GM21447 (cell line): Measurements from ENCODE around the gene ITPR1.

Experiments
- ATAC-seq: cut with Tn5 transposase; IDR thresholded peaks from one replicate; pipeline ENCODE4 v1.9.1; 2021; ENCODE audit not compliant: unreplicated experiment

ITPR1 gene

GRCh38 chr3:4564928-4565586, 71.9 kb downstream of the ITPR1 start:
- ATAC-seq, result no peak

DNA sequence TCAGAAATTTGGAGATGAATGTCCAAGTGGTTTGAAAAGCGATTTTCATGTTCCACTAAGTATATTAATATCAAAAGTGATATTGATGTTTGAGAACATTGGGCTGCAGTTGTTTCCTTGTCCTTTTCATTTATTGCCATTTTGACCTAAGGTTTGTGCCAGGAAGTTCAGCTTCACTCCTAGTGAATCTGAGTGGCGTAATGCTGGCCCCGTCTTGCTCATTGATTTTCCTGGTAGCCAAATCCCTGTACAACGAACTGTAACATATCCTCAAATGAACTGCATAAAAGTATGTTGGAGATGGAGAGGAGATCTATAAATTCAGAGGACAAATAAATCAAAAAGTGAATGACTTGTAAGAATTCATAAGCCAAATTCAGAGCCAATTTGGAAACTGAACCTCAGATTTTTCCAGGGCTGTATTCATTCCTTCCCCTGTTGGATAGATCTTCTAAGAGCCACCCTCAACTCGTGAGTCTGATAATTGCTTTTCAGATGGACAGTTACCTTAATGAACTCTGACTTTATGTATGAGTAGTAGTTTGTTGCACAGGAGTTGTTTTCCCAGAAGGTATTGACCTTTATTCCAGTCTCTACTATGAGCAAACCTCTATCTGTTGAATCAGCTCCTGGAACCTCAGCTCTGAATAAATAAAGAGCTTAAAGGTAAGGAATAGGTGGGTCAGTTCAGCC, 72.8 kb downstream of the ITPR1 start:
- no peak for ATAC-seq

- ATAC-seq, result no peak
Observed at GRCh38 chr3:4568841-4569240, 75.7 kb downstream of the ITPR1 start.

DNA sequence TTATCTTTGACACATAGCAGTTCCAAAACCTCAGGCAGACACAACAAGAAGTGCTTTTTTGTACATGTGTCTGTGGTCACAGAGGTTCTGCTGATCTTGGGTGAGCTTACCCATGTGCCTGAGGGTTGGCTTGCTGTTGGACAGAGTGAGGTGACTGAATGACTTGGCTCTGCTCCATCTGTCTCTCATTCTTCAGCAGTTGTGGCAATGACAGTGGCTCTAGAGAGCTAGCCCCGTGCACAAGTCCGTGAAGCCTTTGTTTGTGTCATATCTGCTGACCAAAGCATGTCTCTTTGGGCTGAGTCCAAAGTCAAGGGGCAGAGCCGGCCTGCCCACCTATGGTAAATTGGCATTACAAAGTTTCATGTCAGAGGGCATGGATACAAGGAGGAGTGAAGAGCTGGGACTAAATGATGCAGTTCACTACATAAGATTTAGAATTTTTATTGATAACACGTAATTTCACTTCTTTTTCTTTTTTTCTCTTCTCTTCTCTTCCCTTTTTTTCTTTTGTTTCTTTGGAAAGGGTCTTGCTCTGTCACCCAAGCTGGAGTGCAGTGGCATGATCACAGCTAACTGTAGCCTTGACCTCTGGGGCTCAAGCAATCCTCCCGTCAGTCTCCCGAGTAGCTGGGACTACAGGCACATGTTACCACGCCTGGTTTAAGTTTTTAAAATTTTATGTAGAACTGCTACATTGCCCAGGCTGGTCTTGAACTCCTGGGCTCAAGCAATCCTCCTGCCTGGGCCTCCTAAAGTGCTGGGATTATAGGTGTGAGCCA, 77.9 kb downstream of the ITPR1 start:
- no peak for ATAC-seq

- peak; percentile 50 for ATAC-seq
Observed at GRCh38 chr3:4571690-4572334, 78.7 kb downstream of the ITPR1 start.

DNA sequence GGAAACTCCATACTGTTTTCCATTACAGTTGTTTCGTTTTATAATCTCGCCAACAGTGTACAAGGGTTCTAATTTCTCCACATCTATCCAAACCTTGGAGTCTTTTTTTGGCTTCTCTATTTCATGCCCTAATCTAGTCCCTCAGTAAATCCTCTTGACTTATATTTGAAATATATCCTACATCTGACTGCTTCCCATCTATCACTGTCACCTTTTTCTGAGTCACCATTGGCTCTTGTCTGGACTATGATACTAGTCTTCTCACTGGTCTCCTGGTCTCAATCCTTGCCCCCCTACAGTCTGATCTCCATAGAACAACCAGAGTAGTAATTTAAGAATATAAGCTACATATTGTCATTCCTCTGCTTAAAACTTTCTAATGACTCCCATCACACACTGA, 80.0 kb downstream of the ITPR1 start:
- ATAC-seq, result no peak

GRCh38 chr3:4574426-4574965, 81.3 kb downstream of the ITPR1 start:
- no peak for ATAC-seq

DNA sequence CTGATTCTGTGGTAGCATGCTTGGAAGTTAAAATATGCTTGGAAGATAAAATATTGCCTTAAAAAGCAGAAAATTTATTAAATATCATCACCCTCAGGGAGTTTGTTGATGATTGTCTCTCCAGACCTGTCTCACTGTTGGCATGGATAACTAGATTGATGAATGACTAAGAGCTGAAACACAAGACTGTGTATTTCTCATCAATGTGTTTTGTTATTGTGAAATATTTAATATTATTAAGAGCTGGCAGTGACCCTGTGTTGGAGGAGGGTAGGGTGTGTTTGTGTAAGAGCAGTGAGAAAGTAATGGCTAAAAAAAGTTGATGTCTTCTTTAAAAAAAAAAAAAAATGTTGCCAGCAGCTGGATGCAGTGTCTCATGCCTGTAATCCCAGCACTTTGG, 82.2 kb downstream of the ITPR1 start:
- no peak for ATAC-seq

DNA sequence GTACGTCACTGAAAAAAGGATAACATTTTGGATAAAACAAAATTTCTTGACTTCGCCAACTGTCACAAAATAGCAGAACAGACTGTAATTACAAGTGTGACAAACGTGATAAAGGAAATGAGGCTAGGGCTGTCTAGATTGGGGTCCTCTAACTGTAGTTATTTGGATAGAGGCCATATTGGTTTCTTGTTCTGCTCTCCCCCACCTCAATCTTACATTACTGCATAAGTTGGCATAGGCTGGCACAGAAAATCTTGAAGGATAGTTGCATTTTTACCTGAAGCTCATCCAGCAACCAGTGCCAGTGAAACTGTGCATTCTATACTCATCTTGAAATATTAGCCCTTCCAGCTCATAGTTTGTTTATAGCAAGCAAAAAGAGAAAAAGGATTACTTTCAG, 84.6 kb downstream of the ITPR1 start:
- ATAC-seq, result no peak

- no peak for ATAC-seq
Observed at GRCh38 chr3:4580346-4581123, 87.4 kb downstream of the ITPR1 start.

GRCh38 chr3:4581124-4581424, 87.9 kb downstream of the ITPR1 start:
- no peak for ATAC-seq

DNA sequence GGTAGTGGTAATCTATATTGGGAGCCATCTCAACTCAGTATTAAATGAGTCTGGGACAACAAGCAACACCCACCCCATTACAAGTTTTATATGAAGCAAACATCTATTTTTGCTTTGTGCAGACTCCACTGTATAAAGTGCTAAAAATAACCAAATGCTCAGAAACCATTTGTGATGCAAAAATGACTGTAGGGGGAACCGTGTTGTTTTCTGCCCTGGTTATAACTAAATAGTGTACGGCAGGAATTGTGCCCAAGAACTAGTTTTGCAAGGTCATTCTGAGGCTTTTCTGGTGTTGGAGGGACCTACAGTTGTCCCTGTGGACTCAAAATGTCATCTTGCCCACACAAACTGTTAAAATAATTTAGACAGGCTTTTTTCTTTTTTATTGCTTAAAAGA, 88.3 kb downstream of the ITPR1 start:
- ATAC-seq, result no peak

GRCh38 chr3:4581920-4582611, 88.9 kb downstream of the ITPR1 start:
- ATAC-seq, result no peak

GRCh38 chr3:4582624-4583023, 89.5 kb downstream of the ITPR1 start:
- no peak for ATAC-seq

DNA sequence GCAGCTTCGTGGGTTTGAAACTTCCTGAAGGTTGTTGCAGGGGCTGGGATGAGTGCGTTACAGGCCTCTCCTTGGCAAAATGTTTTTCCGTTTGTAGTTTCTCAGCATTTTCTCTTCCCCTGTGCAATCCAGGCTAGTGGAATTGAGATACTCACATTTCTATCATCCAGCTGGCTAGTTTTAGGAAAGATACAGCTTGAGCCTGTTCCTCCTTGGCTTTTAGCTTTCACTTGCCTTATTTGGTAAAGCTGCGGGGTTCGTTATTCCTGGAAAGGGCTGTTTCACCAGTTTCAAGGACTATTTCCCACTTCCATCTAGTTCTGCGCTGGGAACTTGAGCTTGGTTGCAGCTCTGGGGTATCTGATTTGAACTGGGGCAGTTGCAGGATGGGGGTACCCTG, 90.3 kb downstream of the ITPR1 start:
- ATAC-seq, result no peak

DNA sequence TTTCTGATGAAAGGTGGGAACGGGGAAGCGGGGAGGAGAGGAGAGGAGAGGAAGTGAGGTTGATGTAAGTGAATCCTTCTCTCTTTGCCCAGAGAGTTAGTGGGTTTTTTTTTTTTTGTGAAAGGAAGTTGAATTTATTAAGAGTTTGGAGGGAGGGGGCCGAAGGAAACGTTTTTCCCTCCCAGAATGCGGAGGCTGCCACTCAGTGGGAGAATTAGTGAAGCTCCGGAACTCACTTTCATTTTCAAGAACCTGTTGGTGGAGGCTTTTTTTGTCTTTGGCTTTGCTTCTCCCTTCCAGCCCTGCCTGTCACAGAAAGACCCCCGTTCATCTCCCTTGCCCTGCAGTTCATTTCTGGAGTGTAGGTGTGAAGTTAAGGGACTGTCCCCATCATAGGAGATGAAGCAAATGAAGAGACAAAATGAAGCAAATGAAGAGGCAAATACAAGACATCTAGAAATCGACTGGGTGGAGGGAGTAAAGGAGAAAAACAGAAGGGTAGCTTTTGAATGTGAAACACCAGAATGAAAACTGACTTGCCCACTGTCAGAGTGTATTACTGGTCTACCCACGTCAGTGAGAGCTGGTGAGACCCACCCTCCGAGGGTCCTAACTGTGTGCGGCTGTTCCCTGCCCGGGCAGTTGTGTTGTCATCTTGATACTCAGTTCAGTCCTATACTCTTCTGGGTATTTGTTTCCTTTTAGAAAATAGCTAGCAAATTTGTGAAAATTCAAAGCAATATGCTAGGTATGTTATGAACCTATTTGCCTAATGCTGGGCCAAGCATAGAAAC, 91.5 kb downstream of the ITPR1 start:
- ATAC-seq, result peak; percentile 55

DNA sequence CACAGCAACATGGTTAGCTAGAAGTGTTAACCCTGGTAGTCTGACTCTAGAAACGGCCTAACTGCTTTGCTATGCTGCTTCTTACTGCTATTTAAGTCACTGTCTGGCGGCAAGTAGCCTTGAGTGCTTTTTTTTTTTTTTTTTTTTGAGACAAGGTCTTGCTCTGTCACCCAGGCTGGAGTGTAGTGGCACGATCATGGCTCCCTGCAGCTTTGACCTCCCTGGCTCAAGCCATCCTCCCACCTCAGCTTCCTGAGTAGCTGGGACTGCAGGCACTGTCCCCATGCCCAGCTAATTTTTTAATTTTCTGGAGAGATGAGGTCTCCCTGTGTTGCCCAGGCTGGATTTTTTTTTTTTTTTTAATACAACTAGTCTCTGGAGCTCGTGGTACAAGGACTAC, 93.2 kb downstream of the ITPR1 start:
- no peak for ATAC-seq

GRCh38 chr3:4587061-4587837, 94.1 kb downstream of the ITPR1 start:
- ATAC-seq, result no peak

GRCh38 chr3:4587838-4588105, 94.6 kb downstream of the ITPR1 start:
- no peak for ATAC-seq
